Lower leg skin (tissue), 4 donors: Measurements from ENCODE around the gene FAM107B. TPM values are rescaled to one million over a fixed set of nuclear protein-coding genes. Genes with fewer than 3 reads are reported as not detected.
"Not testable (repeated sequence)": the region's sequence is repeated elsewhere in the genome, so short reads cannot be mapped to it uniquely, and the experiment has no call there.

ENCODE experiments used
- DNase-seq, 2 donors: peaks; one replicate each; pipeline ENCODE4 v3.0.0-alpha.2; 2019; ENCODE audit warnings: low spot score in 2 of 2
- H3K4me3 ChIP-seq: fragments of 200-600 bp; sonication (generic); 2 replicates; pipeline ENCODE4 v1.5.1; 2017; ENCODE audit warnings: mild to moderate bottlenecking, low read depth; ENCODE audit not compliant: poor library complexity, severe bottlenecking
- CTCF ChIP-seq, 3 donors: fragments of 450-650 bp; IDR thresholded peaks; one replicate each; pipeline ENCODE4 v1.5.1; 2016; ENCODE audit warnings: antibody characterized with exemption in 3 of 3, mild to moderate bottlenecking in 3 of 3, moderate library complexity in 2 of 3
- POLR2A ChIP-seq, 2 donors: fragments of 450-650 bp; IDR thresholded peaks; one replicate each; pipeline ENCODE4 v1.6.1; 2016 to 2017; ENCODE audit warnings: antibody characterized with exemption in 2 of 2, mild to moderate bottlenecking in 1 of 2, moderate library complexity in 1 of 2
- WGBS, 2 donors: methylation state at CpG; one replicate each; pipeline ENCODE4 v1.1.5; 2018; 5-methylcytosine and 5-hydroxymethylcytosine counted together
- intact Hi-C: fragments of 100-400 bp; cut with DNase I; formaldehyde crosslinking; loops from one replicate; pipeline ENCODE4 v1.15.0; 2023; ENCODE audit warnings: low total_unique reads
- total RNA-seq, 4 donors: library from RNA; depleted of rRNA; stranded (reverse); fragments of >200 nt; gene quantifications; one replicate each; pipeline ENCODE4 v1.1.0, GENCODE V29; 2016

FAM107B gene
- total RNA-seq, 4 donors from 2014 or later, result 28.3 to 52.7 (median 31.0) TPM

- WGBS, 2 donors, result 79 to 83% methylated on average over 10 of the region's 10 CpGs
- intact Hi-C loops, result loop anchor here (5.0 to 10.0 kb wide), 2 partner anchors 325 to 568 kb away; no protein-coding TSS in a partner anchor
- no peak for DNase-seq
- H3K4me3 ChIP-seq, result no peak overlapping the region
- no peak for TF ChIP-seq POLR2A (IDR thresholded peaks at IDR 0.05)
- no peak for TF ChIP-seq CTCF (IDR thresholded peaks at IDR 0.05)
These were observed 45.5 kb upstream of the FAM107B start for GRCh38 chr10:14820010-14820774.

GRCh38 chr10:14816717-14817116 lies 42.0 kb upstream of the FAM107B start:
- H3K4me3 ChIP-seq, DNase-seq, intact Hi-C loops: not testable (repeated sequence)
- WGBS, 2 donors, result 92 to 100% methylated on average over 7 of the region's 7 CpGs

GRCh38 chr10:14815681-14816080 lies 41.0 kb upstream of the FAM107B start:
- WGBS, 2 donors, result 92% methylated on average over 6 of the region's 6 CpGs
- TF ChIP-seq CTCF (IDR thresholded peaks at IDR 0.05) (no peak), POLR2A (IDR thresholded peaks at IDR 0.05) (no peak)
- no peak overlapping the region for H3K4me3 ChIP-seq
- intact Hi-C loops, result no loop called here
- DNase-seq, result no peak

GRCh38 chr10:14812271-14812670 lies 37.6 kb upstream of the FAM107B start:
- DNase-seq, result no peak
- H3K4me3 ChIP-seq, result no peak overlapping the region
- TF ChIP-seq CTCF (IDR thresholded peaks at IDR 0.05) (no peak), POLR2A (IDR thresholded peaks at IDR 0.05) (no peak)
- intact Hi-C loops, result no loop called here
- WGBS, 2 donors, result 93 to 97% methylated on average over 3 of the region's 3 CpGs

GRCh38 chr10:14810969-14811953 lies 36.6 kb upstream of the FAM107B start:
- no peak overlapping the region for H3K4me3 ChIP-seq
- DNase-seq, result no peak
- 70 to 78% methylated on average over 9 of the region's 9 CpGs for WGBS, 2 donors
- no peak for TF ChIP-seq POLR2A (IDR thresholded peaks at IDR 0.05)
- TF ChIP-seq CTCF (IDR thresholded peaks at IDR 0.05), result no peak
- intact Hi-C loops, result no loop called here

GRCh38 chr10:14806318-14806717 lies 31.6 kb upstream of the FAM107B start:
- TF ChIP-seq POLR2A (IDR thresholded peaks at IDR 0.05) (no peak), CTCF (IDR thresholded peaks at IDR 0.05) (no peak)
- WGBS, 2 donors, result 61 to 71% methylated on average over 3 of the region's 3 CpGs
- DNase-seq, result no peak
- intact Hi-C loops, result no loop called here
- H3K4me3 ChIP-seq, result no peak overlapping the region
